ENCODE data around the gene FARS2. TPM values are rescaled to one million over a fixed set of nuclear protein-coding genes. Genes with fewer than 3 reads are reported as not detected.

The FARS2 gene
- polyA plus RNA-seq, 3 donors: 12.2 to 21.6 (median 17.7) TPM

GRCh38 chr6:5724911-5725310, 463.6 kb downstream of the FARS2 start:
- Histone ChIP-seq H3K27me3 (ENCODE audit: control insufficient read depth in 2 of 2, insufficient read depth in 2 of 2, low read length in 2 of 2) (no peaks in the 10 kb centered on the region), H3K4me3 (replicated peaks in 1 of 3; ENCODE audit: low read depth in 2 of 3, low read length in 3 of 3) (peak overlapping the region in 1 of 3 experiments; percentile 44), H3K9me3 (replicated peaks in 1 of 2; ENCODE audit: control insufficient read depth in 1 of 2, insufficient read depth in 1 of 2, low read length in 2 of 2) (no peaks in the 10 kb centered on the region), H3K4me1 (ENCODE audit: control insufficient read depth in 1 of 2, insufficient read depth in 2 of 2, low read length in 2 of 2) (peaks cover 29 to 34% of the 10 kb centered on the region in 2 donors), H3K79me2 (ENCODE audit: insufficient read depth, low read length) (no peaks in the 10 kb centered on the region), H4K20me1 (ENCODE audit: insufficient read depth, low read length) (no peaks in the 10 kb centered on the region), H3K4me2 (replicated peaks; ENCODE audit: extremely low read depth, low read length, poor library complexity, severe bottlenecking) (peak overlapping the region; percentile 71), H3K9ac (ENCODE audit: insufficient read depth, low read length, poor library complexity, severe bottlenecking) (peak overlapping the region; percentile 66), H3K36me3 (replicated peaks in 1 of 2; ENCODE audit: control insufficient read depth in 1 of 2, insufficient read depth in 2 of 2, low read length in 2 of 2) (no peaks in the 10 kb centered on the region), H2AFZ (ENCODE audit: insufficient read depth, low read depth, low read length, poor library complexity, severe bottlenecking) (peak overlapping the region; percentile 84), H3K27ac (ENCODE audit: low read depth in 1 of 2, low read length in 2 of 2) (peak overlapping the region in 1 of 2 donors; percentile 98)
- DNase-seq: peak in 2 of 3 donors; percentile 7 to 31
- intact Hi-C loops (cut with micrococcal nuclease): loop anchor here (5.0 to 10.0 kb wide), 2 partner anchors 50 to 53 kb away; no protein-coding TSS in a partner anchor
- TF ChIP-seq, protein P1, sequence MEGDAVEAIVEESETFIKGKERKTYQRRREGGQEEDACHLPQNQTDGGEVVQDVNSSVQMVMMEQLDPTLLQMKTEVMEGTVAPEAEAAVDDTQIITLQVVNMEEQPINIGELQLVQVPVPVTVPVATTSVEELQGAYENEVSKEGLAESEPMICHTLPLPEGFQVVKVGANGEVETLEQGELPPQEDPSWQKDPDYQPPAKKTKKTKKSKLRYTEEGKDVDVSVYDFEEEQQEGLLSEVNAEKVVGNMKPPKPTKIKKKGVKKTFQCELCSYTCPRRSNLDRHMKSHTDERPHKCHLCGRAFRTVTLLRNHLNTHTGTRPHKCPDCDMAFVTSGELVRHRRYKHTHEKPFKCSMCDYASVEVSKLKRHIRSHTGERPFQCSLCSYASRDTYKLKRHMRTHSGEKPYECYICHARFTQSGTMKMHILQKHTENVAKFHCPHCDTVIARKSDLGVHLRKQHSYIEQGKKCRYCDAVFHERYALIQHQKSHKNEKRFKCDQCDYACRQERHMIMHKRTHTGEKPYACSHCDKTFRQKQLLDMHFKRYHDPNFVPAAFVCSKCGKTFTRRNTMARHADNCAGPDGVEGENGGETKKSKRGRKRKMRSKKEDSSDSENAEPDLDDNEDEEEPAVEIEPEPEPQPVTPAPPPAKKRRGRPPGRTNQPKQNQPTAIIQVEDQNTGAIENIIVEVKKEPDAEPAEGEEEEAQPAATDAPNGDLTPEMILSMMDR (IDR thresholded peaks at IDR 0.05): no peak
- H3K27me3 Mint-ChIP-seq (ENCODE audit: low read depth in 3 of 3): no peaks in the 10 kb centered on the region
- peaks cover 42% of the 10 kb centered on the region for H3K4me1 Mint-ChIP-seq
- H3K27ac Mint-ChIP-seq: peak overlapping the region; percentile 99 to 100 (median 99)
- 86% methylated on average over 6 of the region's 10 CpGs for WGBS (ENCODE audit: insufficient coverage)
- H3K9me3 Mint-ChIP-seq: peaks cover 0 to 3% (median 0%) of the 10 kb centered on the region in 7 donors
- H3K36me3 Mint-ChIP-seq: peaks cover 1 to 4% of the 10 kb centered on the region in 2 donors
- peak overlapping the region in 1 of 2 donors; percentile 86 for H3K4me3 Mint-ChIP-seq

DNA sequence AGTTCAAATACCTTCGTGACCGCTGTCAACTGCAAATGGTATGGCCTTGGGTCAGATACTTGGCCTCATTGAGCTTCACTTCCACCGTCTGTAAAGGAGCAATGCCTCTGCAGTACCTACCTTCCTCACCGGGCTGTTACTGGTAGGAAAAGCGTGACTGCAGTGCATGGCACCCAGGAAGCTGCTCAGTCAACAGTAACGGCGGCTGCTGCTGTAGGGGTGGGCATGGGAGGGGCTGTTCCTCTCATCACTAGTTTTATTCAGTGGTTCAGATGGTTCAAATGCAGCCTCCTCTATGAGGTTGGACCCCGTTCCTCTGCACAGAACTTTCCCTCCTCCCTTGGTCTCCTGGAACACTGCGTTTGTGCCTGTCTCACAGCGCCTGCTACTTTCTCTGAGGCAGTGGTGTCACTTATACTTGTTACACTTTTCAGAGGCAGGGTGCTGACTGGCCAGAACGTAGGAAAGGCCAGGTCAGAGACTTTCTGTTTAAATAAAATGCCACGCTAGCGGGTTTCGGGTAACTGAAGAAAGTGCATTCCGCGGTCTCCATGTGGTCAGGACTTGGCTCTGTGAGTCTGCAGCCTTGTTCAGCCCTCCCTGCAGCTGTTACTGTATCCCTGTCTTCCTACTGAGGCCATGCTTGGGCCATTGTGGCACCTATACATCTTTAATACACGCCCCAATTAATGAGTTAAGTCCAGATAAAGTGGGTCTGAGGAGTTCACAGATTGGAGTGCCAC, 465.8 kb downstream of the FARS2 start:
- Mint-ChIP-seq H3K36me3 (peaks cover 1 to 4% of the 10 kb centered on the region in 2 donors), H3K4me1 (peaks cover 50% of the 10 kb centered on the region), H3K4me3 (no peak overlapping the region), H3K27me3 (ENCODE audit: low read depth in 3 of 3) (peaks cover 0 to 3% (median 2%) of the 10 kb centered on the region in 3 donors), H3K27ac (no peak overlapping the region), H3K9me3 (peaks cover 0 to 5% (median 0%) of the 10 kb centered on the region in 7 donors)
- Histone ChIP-seq H3K27ac (ENCODE audit: low read depth in 1 of 2, low read length in 2 of 2) (no peak overlapping the region), H3K4me2 (replicated peaks; ENCODE audit: extremely low read depth, low read length, poor library complexity, severe bottlenecking) (no peak overlapping the region), H3K4me1 (ENCODE audit: control insufficient read depth in 1 of 2, insufficient read depth in 2 of 2, low read length in 2 of 2) (peaks cover 28 to 33% of the 10 kb centered on the region in 2 donors), H3K36me3 (replicated peaks in 1 of 2; ENCODE audit: control insufficient read depth in 1 of 2, insufficient read depth in 2 of 2, low read length in 2 of 2) (no peaks in the 10 kb centered on the region), H4K20me1 (ENCODE audit: insufficient read depth, low read length) (no peaks in the 10 kb centered on the region), H3K79me2 (ENCODE audit: insufficient read depth, low read length) (no peaks in the 10 kb centered on the region), H3K9me3 (replicated peaks in 1 of 2; ENCODE audit: control insufficient read depth in 1 of 2, insufficient read depth in 1 of 2, low read length in 2 of 2) (no peaks in the 10 kb centered on the region), H2AFZ (ENCODE audit: insufficient read depth, low read depth, low read length, poor library complexity, severe bottlenecking) (no peak overlapping the region), H3K4me3 (replicated peaks in 1 of 3; ENCODE audit: low read depth in 2 of 3, low read length in 3 of 3) (no peak overlapping the region), H3K9ac (ENCODE audit: insufficient read depth, low read length, poor library complexity, severe bottlenecking) (no peak overlapping the region), H3K27me3 (ENCODE audit: control insufficient read depth in 2 of 2, insufficient read depth in 2 of 2, low read length in 2 of 2) (no peaks in the 10 kb centered on the region)
- intact Hi-C loops (cut with micrococcal nuclease): loop anchor here in 1 of 2 donors (10.0 kb wide), 1 partner anchor 52 kb away; no protein-coding TSS in a partner anchor
- TF ChIP-seq, protein P1 (IDR thresholded peaks at IDR 0.05): no peak
- 99% methylated on average over 12 of the region's 17 CpGs for WGBS (ENCODE audit: insufficient coverage)
- no peak for DNase-seq

All from CD14-positive monocyte (primary cell).